Measurements from ENCODE around the gene THSD4. TPM values are rescaled to one million over a fixed set of nuclear protein-coding genes. Genes with fewer than 3 reads are reported as not detected.

THSD4 gene
- total RNA-seq, 4 donors from 2014 or later: 23.0 to 68.5 (median 48.6) TPM

DNA sequence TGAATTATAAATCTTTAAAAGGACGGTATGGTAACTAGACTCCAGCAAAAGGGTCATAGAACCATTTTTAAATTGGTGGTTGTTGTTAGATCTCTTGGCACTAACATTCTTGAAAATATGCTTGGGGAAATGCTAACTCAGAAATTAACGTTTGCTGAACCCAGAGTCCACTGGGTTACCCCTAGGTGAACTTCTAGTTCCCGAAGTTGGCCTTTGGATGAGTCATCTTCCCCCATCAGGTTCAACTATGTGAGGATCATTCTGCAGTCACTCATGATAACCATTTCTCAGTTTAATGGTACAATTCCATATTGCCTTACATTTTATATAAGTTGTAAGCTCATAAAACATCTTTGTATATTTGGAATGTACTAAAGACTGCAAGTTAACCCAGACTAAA, 204.7 kb downstream of the THSD4 start:
- TF ChIP-seq CTCF (IDR thresholded peaks at IDR 0.05) (no peak), POLR2A (IDR thresholded peaks at IDR 0.05) (no peak)
- intact Hi-C loops (cut with DNase I): no loop called here

DNA sequence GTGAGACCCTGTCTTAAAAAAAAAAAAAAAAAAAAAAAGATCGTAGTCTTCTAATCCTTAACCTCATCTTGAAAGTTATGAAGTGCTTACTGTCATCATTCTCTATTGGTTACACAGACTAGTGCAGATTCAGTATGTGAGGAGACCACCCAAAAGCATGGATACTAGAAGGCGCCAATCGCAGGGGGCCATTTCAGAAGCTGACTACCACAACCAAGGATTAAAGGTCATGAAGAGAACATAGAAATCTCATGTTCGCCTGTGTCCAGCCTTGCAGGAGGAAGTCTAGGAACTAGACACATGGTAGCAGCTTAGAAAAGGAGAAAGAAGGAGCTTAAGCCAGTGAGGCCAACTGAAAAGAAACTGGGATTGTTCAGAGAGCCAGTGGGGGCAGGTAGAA, 207.8 kb downstream of the THSD4 start:
- no peak for TF ChIP-seq CTCF (IDR thresholded peaks at IDR 0.05)
- no peak overlapping the region for H3K27ac ChIP-seq
- no peaks in the 10 kb centered on the region for H3K27me3 ChIP-seq
- no peaks in the 10 kb centered on the region for H3K4me1 ChIP-seq
- no peaks in the 10 kb centered on the region for H3K9me3 ChIP-seq
- 83 to 95% methylated on average over 4 of the region's 4 CpGs for WGBS, 2 donors
- H3K4me3 ChIP-seq (replicated peaks in 1 of 3): no peak overlapping the region
- DNase-seq: no peak
- H3K36me3 ChIP-seq: no peaks in the 10 kb centered on the region
- intact Hi-C loops (cut with DNase I): no loop called here

More for the DNA sequence above, 204.7 kb downstream of the THSD4 start:
- H3K9me3 ChIP-seq: no peaks in the 10 kb centered on the region
- H3K4me3 ChIP-seq (replicated peaks in 1 of 3): no peak overlapping the region
- no peak overlapping the region for H3K27ac ChIP-seq
- no peaks in the 10 kb centered on the region for H3K27me3 ChIP-seq
- no peaks in the 10 kb centered on the region for H3K36me3 ChIP-seq
- DNase-seq: no peak
- 91 to 95% methylated on average over 3 of the region's 3 CpGs for WGBS, 2 donors
- no peaks in the 10 kb centered on the region for H3K4me1 ChIP-seq

DNA sequence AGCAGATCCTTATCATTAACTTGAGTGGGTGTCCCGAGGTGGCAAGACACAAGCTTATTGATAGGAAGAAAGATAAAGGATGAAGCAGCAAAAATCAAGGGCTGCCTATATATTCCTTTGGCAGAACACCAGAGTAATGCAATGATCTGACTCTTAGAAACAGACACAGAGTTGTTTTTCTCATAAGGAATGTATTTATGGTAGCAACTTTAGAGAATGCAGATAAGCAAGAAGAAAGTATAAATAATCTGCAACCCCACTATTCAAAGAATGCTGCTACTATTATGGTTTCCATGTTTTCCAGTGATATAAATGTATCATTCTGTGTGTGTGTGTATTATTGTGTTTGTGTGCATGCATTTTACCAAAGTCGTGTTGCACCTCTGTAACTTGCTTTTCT, 208.3 kb downstream of the THSD4 start:
- Histone ChIP-seq H3K27ac (no peak overlapping the region), H3K4me1 (no peaks in the 10 kb centered on the region), H3K4me3 (replicated peaks in 1 of 3) (no peak overlapping the region), H3K27me3 (no peaks in the 10 kb centered on the region), H3K36me3 (no peaks in the 10 kb centered on the region), H3K9me3 (no peaks in the 10 kb centered on the region)
- DNase-seq: no peak
- intact Hi-C loops (cut with DNase I): no loop called here
- WGBS, 2 donors: 68 to 69% methylated on average over 2 of the region's 2 CpGs
- TF ChIP-seq CTCF (IDR thresholded peaks at IDR 0.05) (no peak), POLR2A (IDR thresholded peaks at IDR 0.05) (no peak)

DNA sequence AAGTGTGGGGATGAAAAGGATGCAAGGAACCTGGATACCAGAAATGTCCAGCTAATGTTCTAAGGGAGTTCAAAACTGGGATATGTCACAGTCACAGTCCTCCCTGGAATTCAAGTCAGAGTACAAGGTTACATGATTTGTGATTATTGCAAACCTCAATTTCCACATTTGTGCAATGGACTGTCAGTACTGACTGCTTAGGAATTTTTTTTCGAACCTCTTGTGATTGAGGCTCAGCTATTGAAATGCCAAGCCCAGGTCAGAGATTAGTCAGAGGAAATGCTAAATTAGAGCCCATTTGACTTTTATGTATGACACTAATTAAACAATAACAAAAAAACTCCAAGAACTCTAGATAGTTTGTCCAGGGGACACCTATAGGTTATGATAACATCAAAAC, 210.2 kb downstream of the THSD4 start:
- Histone ChIP-seq H3K4me1 (peaks cover 0 to 9% of the 10 kb centered on the region in 2 donors), H3K27ac (no peak overlapping the region), H3K36me3 (no peaks in the 10 kb centered on the region), H3K27me3 (no peaks in the 10 kb centered on the region), H3K4me3 (replicated peaks in 1 of 3) (no peak overlapping the region), H3K9me3 (no peaks in the 10 kb centered on the region)
- 77 to 85% methylated on average over 1 of the region's 1 CpG for WGBS, 2 donors
- TF ChIP-seq POLR2A (IDR thresholded peaks at IDR 0.05) (no peak), CTCF (IDR thresholded peaks at IDR 0.05) (no peak)
- intact Hi-C loops (cut with DNase I): no loop called here
- no peak for DNase-seq

GRCh38 chr15:71328453-71328852, 213.2 kb downstream of the THSD4 start:
- no peak for DNase-seq
- Histone ChIP-seq H3K4me1 (peaks cover 0 to 9% of the 10 kb centered on the region in 2 donors), H3K27ac (peak overlapping the region in 1 of 3 donors; percentile 49), H3K27me3 (no peaks in the 10 kb centered on the region), H3K4me3 (replicated peaks in 1 of 3) (no peak overlapping the region), H3K36me3 (no peaks in the 10 kb centered on the region), H3K9me3 (no peaks in the 10 kb centered on the region)
- 77 to 78% methylated on average over 3 of the region's 3 CpGs for WGBS, 2 donors
- intact Hi-C loops (cut with DNase I): no loop called here
- TF ChIP-seq POLR2A (IDR thresholded peaks at IDR 0.05) (no peak), CTCF (IDR thresholded peaks at IDR 0.05) (no peak)

Measured in thyroid gland (tissue), 4 donors.